Stimulated activated CD4-positive, alpha-beta T cell treated with anti-CD3 and anti-CD28 coated beads, Interleukin-1b, Interleukin-23, amount 100 ng/mL, for 4 hours (primary cell): Measurements from ENCODE around the gene SENP2.
"Not testable (repeated sequence)": the region's sequence is repeated elsewhere in the genome, so short reads cannot be mapped to it uniquely, and the experiment has no call there.

Experiments
- DNase-seq, 2 donors: peaks; one replicate each; pipeline ENCODE4 v3.0.0-alpha.2; 2020; ENCODE audit warnings: low read depth in 2 of 2

The SENP2 gene

GRCh38 chr3:185585859-185586685 lies at the start of gene SENP2:
Gene SENP2 (plus strand): TSS chr3:185586295. CDS start chr3:185586414, 119 bp downstream.
- peak; percentile 96 to 99 for DNase-seq

- no peak for DNase-seq
Observed at GRCh38 chr3:185537369-185537970, 48.6 kb upstream of the SENP2 start.

- DNase-seq, result no peak
Observed at GRCh38 chr3:185539934-185540333, 46.2 kb upstream of the SENP2 start.

GRCh38 chr3:185540695-185541094 lies 45.4 kb upstream of the SENP2 start:
- DNase-seq, result no peak

GRCh38 chr3:185549122-185549521 lies 37.0 kb upstream of the SENP2 start:
- no peak for DNase-seq

GRCh38 chr3:185549651-185550111 lies 36.4 kb upstream of the SENP2 start:
- no peak for DNase-seq

GRCh38 chr3:185552358-185552877 lies 33.7 kb upstream of the SENP2 start, which contains the start of gene LIPH:
Gene LIPH (minus strand): TSS chr3:185552588. CDS start chr3:185552471, 117 bp downstream.
- DNase-seq, result no peak

- no peak for DNase-seq
Observed at GRCh38 chr3:185555101-185555501, 31.0 kb upstream of the SENP2 start.

GRCh38 chr3:185555860-185556347 lies 30.2 kb upstream of the SENP2 start:
- DNase-seq, result no peak

- not testable (repeated sequence) for DNase-seq
Observed at GRCh38 chr3:185556640-185557039, 29.5 kb upstream of the SENP2 start.

GRCh38 chr3:185558395-185558794 lies 27.7 kb upstream of the SENP2 start:
- DNase-seq, result no peak

GRCh38 chr3:185559706-185560090 lies 26.4 kb upstream of the SENP2 start:
- DNase-seq, result no peak

GRCh38 chr3:185560676-185561075 lies 25.4 kb upstream of the SENP2 start:
- DNase-seq, result no peak

- no peak for DNase-seq
Observed at GRCh38 chr3:185561374-185561943, 24.6 kb upstream of the SENP2 start.

GRCh38 chr3:185561958-185562357 lies 24.1 kb upstream of the SENP2 start:
- no peak for DNase-seq

GRCh38 chr3:185572183-185572582 lies 13.9 kb upstream of the SENP2 start:
- DNase-seq, result no peak

- peak; percentile 6 to 25 for DNase-seq
Observed at GRCh38 chr3:185575108-185575869, 10.8 kb upstream of the SENP2 start.

- DNase-seq, result no peak
Observed at GRCh38 chr3:185582236-185582635, 3.9 kb upstream of the SENP2 start.

- no peak for DNase-seq
Observed at GRCh38 chr3:185582871-185583270, 3.2 kb upstream of the SENP2 start.

GRCh38 chr3:185583925-185584324 lies 2.2 kb upstream of the SENP2 start:
- no peak for DNase-seq

- DNase-seq, result no peak
Observed at GRCh38 chr3:185584686-185585085, 1.4 kb upstream of the SENP2 start.

GRCh38 chr3:185585518-185585858 lies 607 bp upstream of the SENP2 start:
- DNase-seq, result no peak
